VCaP (cell line): ENCODE measurements around the gene SERPINF2.
"Not testable (repeated sequence)": the region's sequence is repeated elsewhere in the genome, so short reads cannot be mapped to it uniquely, and the experiment has no call there.

Experiments used
- H3K27ac ChIP-seq: fragments of 450-650 bp; 2 replicates; pipeline ENCODE4 v1.5.1; 2017
- CTCF ChIP-seq: fragments of 450-650 bp; conservative IDR thresholded peaks from 2 replicates; pipeline ENCODE4 v1.5.1; 2017; ENCODE audit warnings: mild to moderate bottlenecking, moderate library complexity

SERPINF2 gene

GRCh38 chr17:1764284-1764683 lies 21.6 kb downstream of the SERPINF2 start:
- H3K27ac ChIP-seq: no peak overlapping the region
- TF ChIP-seq CTCF: no peak

GRCh38 chr17:1764705-1765104 lies 22.0 kb downstream of the SERPINF2 start:
- H3K27ac ChIP-seq: not testable (repeated sequence)

- no peak overlapping the region for H3K27ac ChIP-seq
These were observed 22.9 kb downstream of the SERPINF2 start for GRCh38 chr17:1765576-1765975.

GRCh38 chr17:1766382-1767135 lies 23.9 kb downstream of the SERPINF2 start:
- TF ChIP-seq CTCF: no peak
- no peak overlapping the region for H3K27ac ChIP-seq

More at GRCh38 chr17:1765576-1765975, 22.9 kb downstream of the SERPINF2 start:
- no peak for TF ChIP-seq CTCF

GRCh38 chr17:1767358-1767757 lies 24.7 kb downstream of the SERPINF2 start:
- no peak overlapping the region for H3K27ac ChIP-seq
- TF ChIP-seq CTCF: no peak

- no peak overlapping the region for H3K27ac ChIP-seq
- no peak for TF ChIP-seq CTCF
These were observed 27.3 kb downstream of the SERPINF2 start for GRCh38 chr17:1769822-1770477.

- H3K27ac ChIP-seq: not testable (repeated sequence)
These were observed 30.5 kb downstream of the SERPINF2 start for GRCh38 chr17:1773000-1773695.

- H3K27ac ChIP-seq: no peak overlapping the region
- no peak for TF ChIP-seq CTCF
These were observed 31.1 kb downstream of the SERPINF2 start for GRCh38 chr17:1773696-1774181.
